Right hindlimb (tissue), 1 donor: ENCODE data around the gene UBE2B.

Source experiments
- DNase-seq: peaks from one replicate; pipeline ENCODE4 v3.0.0-alpha.2; 2018

UBE2B gene

DNA sequence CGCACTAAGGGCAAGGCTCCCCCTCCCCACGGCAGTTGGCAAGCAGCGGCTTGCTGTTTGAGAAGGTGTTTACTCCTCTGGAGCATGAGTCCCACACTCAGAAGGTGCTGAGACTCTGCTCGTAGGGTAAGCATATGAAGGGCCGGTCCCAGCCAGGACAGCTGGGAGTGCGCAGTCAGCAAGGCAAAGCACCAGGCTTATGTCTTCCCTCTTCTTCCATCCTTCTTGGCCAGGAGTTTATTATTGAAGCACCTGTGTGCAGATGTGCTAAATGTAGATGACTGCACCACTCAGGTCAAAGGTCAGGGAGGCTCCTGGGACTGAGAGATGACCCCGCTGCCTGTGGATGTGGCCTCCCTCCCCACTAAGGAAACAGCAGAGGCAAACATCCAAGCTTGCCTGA, 67.4 kb downstream of the UBE2B start:
- peak; percentile 32 for DNase-seq

- DNase-seq: peak; percentile 79
These were observed 67.9 kb downstream of the UBE2B start for GRCh38 chr5:134439210-134439654.

DNA sequence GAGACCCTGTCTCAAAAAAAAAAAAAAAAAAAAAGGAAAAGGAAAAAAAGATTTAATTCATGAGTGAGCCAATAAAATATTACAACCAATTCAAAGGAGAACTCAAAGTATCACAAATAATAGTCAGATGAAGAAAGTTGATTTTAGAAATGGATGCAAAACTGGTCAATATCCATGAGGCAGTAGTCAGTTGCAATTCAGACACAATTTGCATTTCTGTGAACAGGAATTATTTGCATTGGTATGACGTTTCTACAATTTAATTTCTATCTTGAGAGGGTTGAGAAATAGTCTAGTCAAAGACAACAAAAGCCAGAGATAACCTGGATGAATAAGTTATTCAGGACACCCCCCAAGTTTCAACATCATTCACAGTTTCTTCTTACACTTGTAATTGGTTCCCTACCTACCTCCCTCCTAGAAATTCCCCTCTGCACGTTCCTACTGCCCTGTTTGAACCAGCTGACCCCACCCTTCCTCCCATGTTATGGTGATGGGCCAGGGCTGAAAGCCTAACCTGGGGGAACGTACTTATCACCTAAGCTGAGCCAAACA, 68.9 kb downstream of the UBE2B start:
- no peak for DNase-seq
